Cardiac muscle cell (in vitro differentiated cells and primary cell): ENCODE measurements around the gene PNCK. TPM values are rescaled to one million over a fixed set of nuclear protein-coding genes. Genes with fewer than 3 reads are reported as not detected.
A peak's percentile ranks its signal among the peaks of the same experiment; 100 is the strongest.

Source experiments
- DNase-seq, 2 donors: peaks; one replicate each; pipeline versions ENCODE4 v3.0.0 to v3.0.0-alpha.2; 2010 to 2017; ENCODE audit warnings: low read depth in 1 of 2, low spot score in 1 of 2
- H3K27ac ChIP-seq: fragments of 200-600 bp; sonication (generic); 2 replicates; pipeline ENCODE4 v1.5.1; 2016
- H3K27me3 ChIP-seq: fragments of 200-600 bp; sonication (generic); 2 replicates; pipeline ENCODE4 v1.6.0; 2016; ENCODE audit warnings: control low read depth
- H3K36me3 ChIP-seq: fragments of 200-600 bp; sonication (generic); 2 replicates; pipeline ENCODE4 v1.5.1; 2016; ENCODE audit warnings: control low read depth
- H3K4me1 ChIP-seq: fragments of 200-600 bp; sonication (generic); 2 replicates; pipeline ENCODE4 v1.8.1; 2017; ENCODE audit warnings: low read depth, mild to moderate bottlenecking, mixed run types
- H3K4me3 ChIP-seq: fragments of 200-600 bp; sonication (generic); 2 replicates; pipeline ENCODE4 v1.5.1; 2016; ENCODE audit warnings: mild to moderate bottlenecking
- H3K9me3 ChIP-seq: fragments of 200-600 bp; sonication (generic); 2 replicates; pipeline ENCODE4 v1.5.1; 2017; ENCODE audit warnings: low read depth, mild to moderate bottlenecking, control low read depth
- polyA plus RNA-seq: library from polyadenylated mRNA; unstranded; fragments of >200 nt; fragmentation: Nextera tagmentation; extraction: Ambion mirVana; gene quantifications from 2 replicates; pipeline ENCODE4 v1.2.1, GENCODE V29; 2016
- total RNA-seq: library from RNA; depleted of rRNA; stranded (reverse); fragments of >200 nt; gene quantifications from 2 replicates; pipeline ENCODE4 v1.2.3, GENCODE V29; 2016
- TF ChIP-seq, protein P1 (sequence below): IDR thresholded peaks from 2 replicates; pipeline ENCODE4 v1.5.1; 2012; ENCODE audit warnings: low read depth, mild to moderate bottlenecking, low read length

The PNCK gene
- total RNA-seq (19.4 and 23.5 TPM in 2 replicates), polyA plus RNA-seq (14.5 and 25.5 TPM in 2 replicates)

- Histone ChIP-seq H3K4me3 (no peak within 1 kb of the TSS), H3K27ac (no peak within 1 kb of the TSS), H3K36me3 (no peaks in the 10 kb centered on the region)
Measured at GRCh38 chrX:153673428-153674218, at the start of gene PNCK. Gene PNCK (minus strand): TSS chrX:153673813. CDS start chrX:153673076, 737 bp downstream.

DNA sequence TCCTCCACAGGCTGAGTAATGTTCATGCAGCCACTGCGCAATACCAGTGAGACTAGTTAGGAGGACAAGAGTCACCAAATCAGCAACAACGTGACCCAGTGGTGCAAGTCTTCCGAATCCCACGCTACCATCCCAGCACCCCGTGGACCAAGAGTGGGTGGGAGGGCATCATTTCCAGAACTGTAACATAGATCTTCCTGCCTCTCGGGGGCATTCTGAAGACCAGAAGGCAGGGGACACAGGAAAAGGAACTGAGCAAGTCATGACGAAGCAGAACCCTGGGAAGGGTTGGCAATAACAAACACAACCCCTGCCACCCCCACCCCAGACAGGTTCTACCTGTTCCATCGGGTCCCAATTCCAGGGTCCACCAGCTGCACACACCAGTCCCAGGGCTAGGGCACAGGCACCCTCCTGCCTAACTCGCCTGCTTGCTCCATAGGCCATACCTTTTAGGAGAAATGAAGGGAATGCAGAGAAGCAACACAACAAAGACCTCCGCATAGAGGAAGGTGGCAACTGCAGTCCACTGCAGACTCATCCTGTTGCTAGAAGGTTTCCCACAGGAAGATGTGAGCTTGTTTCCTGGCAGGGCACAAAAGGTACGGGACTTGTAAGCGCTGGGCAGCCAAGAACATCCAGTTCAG, 49.2 kb upstream of the PNCK start:
- H3K27ac ChIP-seq = peak overlapping the region; percentile 89
- peaks cover 8% of the 10 kb centered on the region for H3K36me3 ChIP-seq
- DNase-seq = no peak
- TF ChIP-seq, protein P1, sequence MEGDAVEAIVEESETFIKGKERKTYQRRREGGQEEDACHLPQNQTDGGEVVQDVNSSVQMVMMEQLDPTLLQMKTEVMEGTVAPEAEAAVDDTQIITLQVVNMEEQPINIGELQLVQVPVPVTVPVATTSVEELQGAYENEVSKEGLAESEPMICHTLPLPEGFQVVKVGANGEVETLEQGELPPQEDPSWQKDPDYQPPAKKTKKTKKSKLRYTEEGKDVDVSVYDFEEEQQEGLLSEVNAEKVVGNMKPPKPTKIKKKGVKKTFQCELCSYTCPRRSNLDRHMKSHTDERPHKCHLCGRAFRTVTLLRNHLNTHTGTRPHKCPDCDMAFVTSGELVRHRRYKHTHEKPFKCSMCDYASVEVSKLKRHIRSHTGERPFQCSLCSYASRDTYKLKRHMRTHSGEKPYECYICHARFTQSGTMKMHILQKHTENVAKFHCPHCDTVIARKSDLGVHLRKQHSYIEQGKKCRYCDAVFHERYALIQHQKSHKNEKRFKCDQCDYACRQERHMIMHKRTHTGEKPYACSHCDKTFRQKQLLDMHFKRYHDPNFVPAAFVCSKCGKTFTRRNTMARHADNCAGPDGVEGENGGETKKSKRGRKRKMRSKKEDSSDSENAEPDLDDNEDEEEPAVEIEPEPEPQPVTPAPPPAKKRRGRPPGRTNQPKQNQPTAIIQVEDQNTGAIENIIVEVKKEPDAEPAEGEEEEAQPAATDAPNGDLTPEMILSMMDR = no peak
- no peaks in the 10 kb centered on the region for H3K27me3 ChIP-seq
- H3K4me3 ChIP-seq = peak overlapping the region; percentile 46
- H3K4me1 ChIP-seq = peaks cover 16% of the 10 kb centered on the region
- no peaks in the 10 kb centered on the region for H3K9me3 ChIP-seq

More at GRCh38 chrX:153673428-153674218, at the start of gene PNCK:
- TF ChIP-seq, protein P1 = no peak
- no peaks in the 10 kb centered on the region for H3K4me1 ChIP-seq
- no peaks in the 10 kb centered on the region for H3K27me3 ChIP-seq
- peak in 1 of 2 donors; percentile 48 for DNase-seq
- no peaks in the 10 kb centered on the region for H3K9me3 ChIP-seq

GRCh38 chrX:153719701-153720100, 46.1 kb upstream of the PNCK start:
- Histone ChIP-seq H3K4me1 (no peaks in the 10 kb centered on the region), H3K27me3 (no peaks in the 10 kb centered on the region), H3K4me3 (no peak overlapping the region), H3K27ac (no peak overlapping the region), H3K36me3 (peaks cover 12% of the 10 kb centered on the region), H3K9me3 (no peaks in the 10 kb centered on the region)
- TF ChIP-seq, protein P1 = no peak
- DNase-seq = no peak

- Histone ChIP-seq H3K4me1 (no peaks in the 10 kb centered on the region), H3K27me3 (no peaks in the 10 kb centered on the region), H3K36me3 (peaks cover 12% of the 10 kb centered on the region), H3K9me3 (no peaks in the 10 kb centered on the region), H3K27ac (no peak overlapping the region), H3K4me3 (no peak overlapping the region)
- TF ChIP-seq, protein P1 = no peak
- DNase-seq = no peak
Measured at GRCh38 chrX:153719238-153719637, 45.6 kb upstream of the PNCK start.

- no peak for DNase-seq
- H3K4me1 ChIP-seq = no peaks in the 10 kb centered on the region
- no peak overlapping the region for H3K27ac ChIP-seq
- H3K9me3 ChIP-seq = no peaks in the 10 kb centered on the region
- H3K36me3 ChIP-seq = peaks cover 12% of the 10 kb centered on the region
- no peaks in the 10 kb centered on the region for H3K27me3 ChIP-seq
- TF ChIP-seq, protein P1 = no peak
- no peak overlapping the region for H3K4me3 ChIP-seq
Measured at GRCh38 chrX:153717445-153717844, 43.8 kb upstream of the PNCK start.
